ENCODE measurements around the gene SCMH1. TPM values are rescaled to one million over a fixed set of nuclear protein-coding genes. Genes with fewer than 3 reads are reported as not detected.
"Not testable (repeated sequence)": the region's sequence is repeated elsewhere in the genome, so short reads cannot be mapped to it uniquely, and the experiment has no call there.

The SCMH1 gene
- total RNA-seq, 4 donors from 2014 or later, result 76.5 to 110 (median 92.4) TPM

- Histone ChIP-seq H3K4me3 (no peak overlapping the region), H3K27me3 (no peaks in the 10 kb centered on the region), H3K27ac (replicated peaks in 1 of 4) (no peak overlapping the region), H3K9me3 (no peaks in the 10 kb centered on the region), H3K4me1 (peaks cover 0 to 14% (median 11%) of the 10 kb centered on the region in 4 donors), H3K36me3 (no peaks in the 10 kb centered on the region)
- DNase-seq (ENCODE audit: extremely low spot score), result no peak
- TF ChIP-seq CTCF (IDR thresholded peaks at IDR 0.05), result no peak
- no peak for TF ChIP-seq POLR2AphosphoS5 (IDR thresholded peaks at IDR 0.05)
- no peak for TF ChIP-seq EP300 (IDR thresholded peaks at IDR 0.05)
- no peak for TF ChIP-seq POLR2A (IDR thresholded peaks at IDR 0.05; ENCODE audit: low read depth)
- intact Hi-C loops (cut with DNase I), result no loop called here
Observed at GRCh38 chr1:41199375-41199774, 42.7 kb downstream of the SCMH1 start.

DNA sequence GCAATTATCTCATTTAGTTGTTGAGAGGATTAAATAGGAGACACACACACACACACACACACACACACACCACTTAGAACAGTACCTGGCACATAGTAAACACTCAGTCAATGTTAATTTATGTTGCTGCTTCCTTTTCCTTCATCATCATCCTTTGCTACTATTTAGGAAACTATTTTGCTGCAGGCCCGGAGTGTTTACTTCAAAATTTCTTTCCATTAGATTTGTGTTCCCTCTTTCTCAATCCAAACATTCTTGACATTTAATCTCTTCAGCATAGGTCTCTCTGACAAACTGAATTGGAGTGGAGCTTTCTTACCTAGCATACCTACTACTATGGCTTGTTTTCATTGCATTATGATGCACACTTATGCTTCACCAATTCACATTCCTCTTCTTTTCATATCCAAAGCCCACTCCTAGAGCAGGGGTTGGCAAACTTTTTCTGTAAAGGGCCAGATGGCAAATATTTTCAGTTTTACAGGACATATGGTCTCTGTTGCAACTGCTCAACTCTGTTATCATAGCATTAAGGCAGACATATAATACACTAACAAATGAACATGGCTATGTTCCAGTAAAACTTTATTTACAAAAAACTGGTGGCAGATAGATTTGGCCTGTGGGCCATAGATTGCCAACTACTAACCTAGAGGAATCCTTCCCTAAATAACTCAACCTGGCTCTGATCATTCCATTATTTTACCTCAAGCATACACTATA, 49.5 kb downstream of the SCMH1 start:
- intact Hi-C loops (cut with DNase I), result no loop called here
- no peak for DNase-seq (ENCODE audit: extremely low spot score)
- no peak overlapping the region for H3K4me3 ChIP-seq
- H3K4me1 ChIP-seq, result peaks cover 0 to 22% (median 10%) of the 10 kb centered on the region in 4 donors
- H3K27me3 ChIP-seq, result no peaks in the 10 kb centered on the region
- no peak overlapping the region for H3K27ac ChIP-seq (replicated peaks in 1 of 4)
- H3K36me3 ChIP-seq, result no peaks in the 10 kb centered on the region
- no peaks in the 10 kb centered on the region for H3K9me3 ChIP-seq
- TF ChIP-seq POLR2A (IDR thresholded peaks at IDR 0.05; ENCODE audit: low read depth), result no peak
- no peak for TF ChIP-seq CTCF (IDR thresholded peaks at IDR 0.05)
- no peak for TF ChIP-seq EP300 (IDR thresholded peaks at IDR 0.05)
- TF ChIP-seq POLR2AphosphoS5 (IDR thresholded peaks at IDR 0.05), result no peak
- 54% methylated on average over 1 of the region's 1 CpG for WGBS

- TF ChIP-seq CTCF (IDR thresholded peaks at IDR 0.05) (no peak), EP300 (IDR thresholded peaks at IDR 0.05) (no peak), POLR2A (IDR thresholded peaks at IDR 0.05; ENCODE audit: low read depth) (no peak), POLR2AphosphoS5 (IDR thresholded peaks at IDR 0.05) (no peak)
- Histone ChIP-seq H3K27me3 (no peaks in the 10 kb centered on the region), H3K36me3 (peaks cover 0 to 20% (median 3%) of the 10 kb centered on the region in 4 donors), H3K27ac (replicated peaks in 1 of 4) (no peak overlapping the region), H3K4me1 (peaks cover 0 to 3% (median 0%) of the 10 kb centered on the region in 4 donors), H3K9me3 (no peaks in the 10 kb centered on the region), H3K4me3 (no peak overlapping the region)
- DNase-seq (ENCODE audit: extremely low spot score), result no peak
- 80% methylated on average over 1 of the region's 1 CpG for WGBS
- intact Hi-C loops (cut with DNase I), result no loop called here
Observed at GRCh38 chr1:41184446-41184845, 57.7 kb downstream of the SCMH1 start.

DNA sequence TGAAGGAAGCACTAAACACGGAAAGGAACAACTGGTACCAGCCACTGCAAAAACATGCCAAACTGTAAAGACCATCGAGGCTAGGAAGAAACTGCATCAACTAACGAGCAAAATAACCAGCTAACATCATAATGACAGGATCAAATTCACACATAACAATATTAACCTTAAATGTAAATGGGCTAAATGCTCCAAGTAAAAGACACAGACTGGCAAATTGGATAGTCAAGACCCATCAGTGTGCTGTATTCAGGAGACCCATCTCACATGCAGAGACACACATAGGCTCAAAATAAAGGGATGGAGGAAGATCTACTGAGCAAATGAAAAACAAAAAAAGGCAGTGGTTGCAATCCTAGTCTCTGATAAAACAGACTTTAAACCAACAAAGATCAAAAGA, 63.9 kb downstream of the SCMH1 start:
- WGBS, result 97% methylated on average over 3 of the region's 3 CpGs
- H3K4me1 ChIP-seq; H3K36me3 ChIP-seq; H3K27me3 ChIP-seq; DNase-seq (ENCODE audit: extremely low spot score); H3K9me3 ChIP-seq; intact Hi-C loops (cut with DNase I); H3K27ac ChIP-seq (replicated peaks in 1 of 4); H3K4me3 ChIP-seq: not testable (repeated sequence)

DNA sequence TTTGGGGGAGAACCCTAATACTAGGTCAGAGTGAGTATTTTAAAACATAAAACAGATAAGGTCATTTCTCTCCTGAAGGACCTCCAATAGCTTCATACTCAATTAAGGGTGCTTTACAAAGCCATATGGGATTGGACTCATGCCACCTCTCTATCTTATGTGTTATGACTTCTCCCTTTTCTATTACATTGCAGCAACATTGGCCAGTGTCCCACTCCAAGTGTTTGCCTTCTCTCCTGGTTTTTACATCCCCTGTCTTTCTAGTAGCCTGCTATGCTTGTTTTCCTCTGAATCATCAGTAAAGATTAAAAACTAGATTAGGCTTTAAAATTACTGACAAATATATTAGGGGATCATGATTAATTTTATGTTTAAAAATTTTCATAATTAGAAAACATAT, 66.6 kb downstream of the SCMH1 start:
- TF ChIP-seq EP300 (IDR thresholded peaks at IDR 0.05), result no peak
- TF ChIP-seq POLR2A (IDR thresholded peaks at IDR 0.05; ENCODE audit: low read depth), result no peak
- no peak for TF ChIP-seq POLR2AphosphoS5 (IDR thresholded peaks at IDR 0.05)
- no peak for TF ChIP-seq CTCF (IDR thresholded peaks at IDR 0.05)
- H3K4me3 ChIP-seq, result no peak overlapping the region
- peaks cover 0 to 7% (median 0%) of the 10 kb centered on the region in 4 donors for H3K36me3 ChIP-seq
- H3K27me3 ChIP-seq, result no peaks in the 10 kb centered on the region
- H3K27ac ChIP-seq (replicated peaks in 1 of 4), result no peak overlapping the region
- H3K9me3 ChIP-seq, result peaks cover 0 to 7% (median 0%) of the 10 kb centered on the region in 4 donors
- intact Hi-C loops (cut with DNase I), result no loop called here
- DNase-seq (ENCODE audit: extremely low spot score), result no peak
- H3K4me1 ChIP-seq, result no peaks in the 10 kb centered on the region
